Hematopoietic multipotent progenitor cell treated with erythropoietin and hydrocortisone succinate and interleukin-3 and kit ligand, for 6 days (in vitro differentiated cells): ENCODE results near the gene MAML1.
A peak's percentile ranks its signal among the peaks of the same experiment; 100 is the strongest.

Experiments
- DNase-seq: peaks from one replicate; pipeline ENCODE4 v3.0.0-alpha.2; 2015

Gene MAML1

DNA sequence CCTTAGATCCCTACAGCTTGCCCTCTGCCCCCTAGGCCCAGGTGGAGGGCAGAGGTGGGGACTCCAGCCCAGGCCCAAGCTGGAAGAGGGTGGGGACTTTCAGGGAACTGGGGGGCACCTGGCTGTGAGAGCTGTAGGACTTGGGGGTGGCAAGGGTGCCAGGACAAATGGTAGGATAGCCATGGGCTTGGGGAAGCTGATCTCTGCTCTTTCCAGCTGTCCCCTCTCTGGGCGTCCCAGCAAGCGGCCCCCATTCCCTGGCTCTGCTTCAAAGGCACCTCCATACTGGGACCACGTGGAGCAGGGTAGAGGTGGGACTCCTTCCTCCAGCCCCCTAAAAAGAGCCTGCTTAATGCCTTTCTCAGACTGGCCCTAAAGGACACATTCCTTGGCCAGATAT is 61.5 kb downstream of the MAML1 start:
- no peak for DNase-seq

DNA sequence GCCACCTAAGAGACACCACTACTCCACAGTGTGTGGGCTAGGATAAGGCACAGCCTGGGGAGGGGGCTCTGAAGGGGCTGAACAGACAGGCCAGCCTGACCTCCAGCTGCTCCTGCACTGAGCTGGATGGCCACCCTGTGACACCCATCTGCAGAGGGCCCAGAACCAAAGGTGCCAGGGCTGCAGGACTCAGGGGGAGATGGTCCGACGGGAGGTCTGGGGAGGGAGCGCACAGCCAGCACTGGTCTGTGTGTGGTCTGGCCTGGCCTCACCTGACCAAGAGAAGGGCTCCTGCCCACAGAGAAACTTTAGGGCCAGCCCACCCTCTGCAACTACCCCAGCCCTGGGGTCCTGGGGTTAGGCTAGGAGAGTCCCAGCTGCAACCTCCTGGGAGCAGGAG is 62.0 kb downstream of the MAML1 start:
- DNase-seq = no peak

DNA sequence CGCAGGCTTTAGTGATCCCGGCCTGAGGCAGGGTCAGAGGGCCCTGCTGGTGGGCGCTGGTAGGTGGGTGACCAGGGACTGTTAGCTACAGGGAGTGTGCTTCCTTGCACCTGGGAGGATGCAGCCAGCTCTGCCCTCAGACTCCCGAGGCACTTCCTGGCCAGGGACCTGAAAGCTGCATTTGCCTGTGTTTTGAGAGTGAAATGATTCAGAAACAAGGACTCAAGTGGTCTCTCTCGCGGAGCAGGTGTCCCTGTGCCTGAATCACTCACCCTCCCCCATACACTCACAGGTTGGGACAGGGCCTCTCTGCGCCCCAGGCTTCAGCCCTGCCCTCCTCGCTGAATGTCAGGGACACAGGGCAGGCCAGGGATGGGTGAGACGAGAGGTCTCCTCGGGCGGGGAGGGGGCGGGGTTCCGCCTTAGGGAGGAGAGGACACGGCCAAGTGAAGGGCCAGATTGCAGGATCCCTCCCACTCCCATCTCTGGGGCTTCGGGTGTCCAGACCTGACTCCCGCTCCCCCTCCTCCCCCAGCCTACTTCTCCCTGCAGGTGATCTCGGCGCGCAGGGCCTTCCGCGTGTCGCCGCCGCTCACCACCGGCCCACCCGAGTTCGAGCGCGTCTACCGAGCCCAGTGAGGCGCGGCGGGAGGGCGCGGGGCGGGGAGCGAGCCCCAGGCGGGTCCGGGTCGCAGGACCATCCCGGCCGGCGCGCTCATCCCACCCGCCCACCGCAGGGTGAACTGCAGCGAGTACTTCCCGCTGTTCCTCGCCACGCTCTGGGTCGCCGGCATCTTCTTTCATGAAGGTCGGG is 62.6 kb downstream of the MAML1 start:
- DNase-seq = no peak

DNA sequence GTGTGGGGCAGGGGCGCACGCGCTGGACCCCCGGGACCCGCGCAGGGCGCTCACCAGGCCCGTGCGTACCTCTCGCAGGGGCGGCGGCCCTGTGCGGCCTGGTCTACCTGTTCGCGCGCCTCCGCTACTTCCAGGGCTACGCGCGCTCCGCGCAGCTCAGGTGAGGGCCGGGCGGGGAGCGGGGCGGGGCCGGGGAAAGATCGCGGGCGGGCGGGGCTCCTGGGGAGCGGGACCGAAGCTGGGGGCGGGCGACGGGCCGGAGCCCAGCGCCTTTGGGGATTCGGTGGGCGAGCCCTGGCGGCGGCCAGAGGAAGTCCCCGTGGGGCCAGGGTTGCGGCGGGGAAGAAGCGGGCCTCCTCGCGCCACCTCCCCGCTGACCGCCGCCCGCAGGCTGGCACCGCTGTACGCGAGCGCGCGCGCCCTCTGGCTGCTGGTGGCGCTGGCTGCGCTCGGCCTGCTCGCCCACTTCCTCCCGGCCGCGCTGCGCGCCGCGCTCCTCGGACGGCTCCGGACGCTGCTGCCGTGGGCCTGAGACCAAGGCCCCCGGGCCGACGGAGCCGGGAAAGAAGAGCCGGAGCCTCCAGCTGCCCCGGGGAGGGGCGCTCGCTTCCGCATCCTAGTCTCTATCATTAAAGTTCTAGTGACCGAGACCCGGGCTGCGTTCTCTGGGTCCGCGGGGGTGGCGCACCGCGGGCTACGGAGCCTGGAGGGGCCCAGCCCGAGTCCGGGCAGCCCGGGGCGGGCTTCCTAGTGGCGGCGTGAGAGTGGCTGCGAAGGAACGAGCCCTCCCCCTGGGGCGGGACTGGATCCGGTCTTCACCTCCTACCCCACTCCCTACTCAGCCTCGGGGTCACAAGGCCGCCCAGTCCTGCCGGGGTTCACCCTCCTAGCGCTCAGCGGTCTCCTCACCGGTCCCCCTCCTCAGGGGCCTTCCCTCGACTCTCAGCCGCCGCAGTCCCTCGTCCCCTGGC is 63.5 kb downstream of the MAML1 start:
- peak; percentile 89 for DNase-seq

DNA sequence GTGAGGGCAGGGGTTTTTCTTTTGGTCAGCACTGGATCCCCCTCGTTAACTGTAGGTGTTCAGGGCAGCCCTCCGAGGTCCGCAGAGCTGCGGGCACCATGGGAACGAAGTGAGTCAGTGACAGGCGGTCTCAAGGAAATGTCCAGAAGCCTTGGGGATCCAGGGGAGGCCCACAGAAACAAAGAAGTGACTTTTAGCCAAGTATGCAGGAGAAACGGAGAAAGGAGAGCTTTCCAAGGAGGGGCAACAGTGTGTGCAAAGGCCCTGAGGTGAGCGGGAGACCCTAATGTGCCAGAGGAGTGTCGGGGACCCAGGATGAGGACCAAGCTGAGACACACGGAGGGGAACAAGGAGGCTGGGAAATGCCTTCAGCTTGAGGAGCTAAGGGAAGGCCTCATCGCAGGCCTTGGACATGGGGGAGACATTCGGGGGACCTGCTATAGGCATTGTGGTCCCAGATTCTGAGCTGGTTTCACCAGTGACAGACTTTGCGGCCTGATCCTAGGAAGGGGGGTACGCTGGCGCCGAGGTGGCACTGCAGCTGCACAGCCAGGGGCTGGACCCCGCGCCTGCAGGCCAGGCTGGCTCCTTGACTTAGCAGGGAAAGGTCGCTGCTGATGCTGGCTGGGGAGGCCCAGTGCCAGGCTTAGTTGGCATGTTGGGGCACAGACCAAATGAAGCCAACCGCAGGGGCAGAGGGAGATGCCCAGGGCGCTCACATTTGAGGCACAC is 64.4 kb downstream of the MAML1 start:
- DNase-seq = no peak

DNA sequence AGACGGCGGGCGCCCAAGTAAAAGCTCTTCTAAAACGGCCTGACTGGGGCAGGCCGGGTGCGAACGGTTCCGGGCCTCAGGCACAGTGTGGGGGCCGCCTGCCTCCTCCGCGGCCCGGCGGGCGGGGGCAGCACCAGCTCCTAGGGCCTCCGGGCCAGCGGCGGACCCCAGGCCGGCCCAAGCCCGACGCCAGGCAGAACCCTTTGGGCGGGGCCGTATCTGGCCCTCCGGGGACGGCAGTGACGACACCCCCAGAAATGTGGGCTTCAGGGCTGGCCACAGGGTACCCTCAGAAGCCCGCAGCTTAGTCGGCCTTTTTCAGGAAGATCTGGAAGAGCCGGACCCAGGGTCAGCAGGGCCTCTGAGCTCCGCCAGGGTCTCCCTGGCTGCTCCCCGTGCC is 65.1 kb downstream of the MAML1 start:
- DNase-seq = no peak

DNA sequence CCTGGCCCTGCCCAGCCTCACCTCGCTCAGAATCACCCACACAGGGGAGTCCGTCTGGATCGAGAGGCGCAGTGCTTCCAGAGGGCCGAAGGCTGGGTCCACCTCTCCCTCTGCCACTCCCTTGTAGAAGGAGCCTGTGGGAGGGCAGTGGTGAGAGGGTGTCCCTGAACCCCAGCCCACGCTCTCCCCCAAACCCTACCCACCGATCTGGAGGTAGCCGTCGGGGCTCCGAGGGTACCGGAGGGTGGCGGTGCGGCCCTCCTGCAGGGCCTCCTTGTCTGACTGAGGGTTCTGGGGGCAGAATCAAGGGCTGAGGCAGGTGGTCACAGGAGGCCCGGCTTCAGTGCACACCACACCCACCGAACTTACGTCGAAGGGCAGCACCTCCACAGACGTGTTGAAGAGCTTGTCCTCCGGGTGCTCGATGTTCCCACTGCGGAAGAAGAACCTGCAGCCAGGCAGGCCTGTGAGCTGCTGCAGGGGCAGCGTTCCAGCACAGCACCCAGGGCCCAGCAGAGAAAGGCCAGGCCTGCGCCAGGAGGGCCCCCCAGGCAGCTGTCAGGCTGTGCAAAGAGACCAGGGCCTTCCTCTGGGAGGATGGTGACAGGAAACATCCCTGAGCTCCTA is 65.6 kb downstream of the MAML1 start:
- no peak for DNase-seq

DNA sequence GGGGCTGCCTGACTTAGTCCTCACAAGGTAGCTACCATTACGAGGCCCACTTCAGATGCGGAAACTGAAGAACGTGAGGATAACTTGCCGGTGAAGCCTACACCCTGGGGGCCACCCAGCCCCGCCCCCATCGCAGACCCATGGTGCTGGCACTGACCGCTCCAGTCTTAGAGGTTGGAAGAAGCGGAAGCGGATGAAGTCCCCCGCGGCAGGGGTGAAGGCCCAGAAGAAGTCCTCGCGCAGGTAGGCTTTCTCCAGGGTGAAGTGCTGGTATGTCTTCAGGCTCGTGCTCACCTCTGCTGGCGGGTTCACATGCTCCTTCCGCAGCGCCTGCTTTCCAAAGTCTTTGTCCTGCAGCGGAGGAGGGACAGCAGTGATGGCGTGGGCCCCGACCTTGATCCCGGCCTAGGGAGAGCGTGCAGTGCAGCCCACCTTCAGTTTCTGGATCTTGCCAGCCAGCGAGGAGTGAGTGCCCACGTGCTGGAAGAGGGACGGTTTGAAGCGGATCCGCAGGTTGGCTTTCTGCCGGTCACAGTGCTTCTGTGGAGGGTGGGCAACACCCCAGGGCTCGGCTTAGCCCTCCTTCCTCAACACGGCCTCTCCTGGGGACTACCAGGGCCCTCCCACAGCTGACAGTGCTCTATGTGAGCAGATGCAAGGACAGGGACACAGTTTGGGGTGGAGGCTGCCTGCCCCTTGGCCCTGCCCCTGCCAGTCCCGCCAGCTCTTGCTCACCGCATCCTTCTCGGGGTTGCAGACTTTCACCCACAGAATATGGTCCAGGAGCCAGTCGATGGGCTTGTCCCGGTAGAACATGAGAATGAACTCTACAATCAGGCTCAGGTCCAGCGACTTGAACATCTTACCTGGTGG is 66.4 kb downstream of the MAML1 start:
- no peak for DNase-seq

DNA sequence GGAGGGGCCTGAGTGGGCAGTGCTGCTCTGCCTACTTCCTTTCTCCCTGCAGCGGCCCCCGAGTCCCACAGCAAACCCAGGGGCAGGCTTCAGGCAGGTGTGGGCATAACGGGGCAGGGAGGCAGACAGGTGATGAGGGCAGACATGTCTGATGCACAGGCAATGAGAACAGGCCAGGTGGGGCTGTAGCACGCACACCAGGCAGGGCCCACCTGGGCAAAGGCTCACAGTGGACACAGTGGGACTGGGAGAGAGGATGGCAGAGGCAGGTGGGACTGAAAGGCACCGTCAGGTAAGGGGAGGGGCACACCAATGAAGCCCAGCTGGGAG is 67.0 kb downstream of the MAML1 start:
- no peak for DNase-seq

DNA sequence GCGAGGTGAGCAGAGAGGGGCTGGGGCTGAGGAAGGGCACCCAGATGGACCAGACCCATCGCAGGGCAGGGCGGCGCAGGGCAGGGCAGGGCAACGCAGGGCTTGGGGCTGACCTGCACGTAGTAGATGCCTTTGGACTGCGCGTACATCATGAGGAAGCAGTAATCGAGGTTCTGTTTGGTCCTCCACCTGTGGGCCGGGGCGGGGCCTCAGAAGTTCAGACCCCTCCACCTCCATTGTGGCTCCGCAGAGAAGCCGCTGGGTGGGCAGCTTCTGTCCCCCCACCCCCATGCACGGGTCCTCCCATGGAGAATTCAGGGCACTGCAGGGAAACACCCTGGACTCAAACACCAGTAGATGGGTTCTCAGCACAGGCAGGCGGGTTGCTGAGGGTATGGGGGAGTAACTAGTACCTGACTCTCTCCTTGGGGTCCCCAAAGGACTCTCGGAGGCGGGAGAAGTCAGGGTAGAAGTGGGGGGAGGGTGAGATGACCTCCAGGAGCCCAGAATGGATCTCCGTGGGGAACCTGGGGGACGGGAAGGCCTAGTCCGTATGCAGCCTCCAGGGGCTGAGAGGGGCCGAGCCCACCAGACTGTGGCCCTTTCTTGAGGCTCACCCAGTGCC is 67.6 kb downstream of the MAML1 start:
- DNase-seq = no peak

DNA sequence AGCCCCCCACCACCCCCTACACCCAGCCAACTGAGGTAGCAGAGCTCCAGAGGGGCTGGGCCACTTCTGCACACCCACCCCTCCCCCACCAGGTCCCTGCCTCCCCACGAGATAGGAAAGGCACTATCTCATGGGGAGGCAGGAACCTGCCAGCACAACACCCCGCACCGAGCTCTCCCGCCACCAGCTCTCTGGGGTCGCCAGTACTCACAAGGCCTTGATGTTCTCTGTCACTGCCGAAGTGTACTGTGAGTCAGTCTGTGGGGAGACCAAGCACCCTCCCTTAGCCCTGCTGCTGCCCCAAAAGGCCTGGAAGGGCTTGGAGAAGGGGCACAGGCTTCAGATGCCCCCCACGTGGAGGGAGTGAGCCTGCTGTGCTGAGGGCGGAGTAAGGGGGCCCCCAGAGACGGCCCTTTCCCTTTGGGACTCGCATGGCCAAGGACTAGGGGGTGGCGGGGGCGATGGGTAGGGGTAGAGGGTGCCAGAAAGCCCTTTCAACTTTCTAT is 68.1 kb downstream of the MAML1 start:
- DNase-seq = peak; percentile 69

DNA sequence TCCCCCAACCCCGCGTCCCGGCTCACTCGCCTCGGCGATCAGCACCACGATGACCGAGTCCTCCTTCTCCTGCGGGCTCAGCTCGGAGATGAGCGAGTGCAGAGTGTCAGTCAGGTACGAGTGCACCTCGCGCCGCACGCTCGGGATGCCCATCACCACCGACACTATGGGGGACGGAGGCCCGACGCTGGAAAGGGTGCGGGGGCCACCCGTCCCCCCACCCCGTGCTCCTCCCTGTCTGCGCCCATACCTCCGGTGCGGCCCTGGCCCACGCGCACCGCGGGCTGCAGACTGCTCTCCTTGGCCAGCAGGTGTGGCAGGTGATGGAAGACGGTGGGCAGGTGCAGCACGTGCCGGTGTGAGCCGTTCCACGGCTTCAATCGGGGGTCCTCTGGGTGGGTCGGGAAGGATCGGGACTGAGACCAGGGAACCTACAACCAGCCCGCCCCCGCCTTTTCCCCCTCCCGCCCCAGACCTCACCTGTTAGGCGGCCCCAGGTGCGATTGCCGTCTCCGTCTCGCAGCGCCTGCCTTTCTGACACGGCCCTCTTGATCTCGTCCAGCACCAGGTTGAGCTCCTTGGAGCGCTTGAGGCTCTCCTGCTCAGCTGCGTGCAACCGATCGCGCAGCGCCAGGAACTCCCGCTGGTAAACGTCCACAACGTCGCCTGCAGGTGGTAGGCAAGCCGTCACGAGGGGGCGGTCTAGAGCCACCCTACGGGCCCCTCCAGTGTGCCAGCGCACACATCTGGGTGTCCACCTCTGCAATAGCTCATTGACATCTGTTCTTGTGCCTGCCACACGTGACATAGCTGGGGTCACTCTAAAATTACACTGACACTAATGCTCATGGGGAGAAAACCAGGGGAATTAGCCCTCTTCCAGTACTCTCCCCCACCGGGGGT is 68.9 kb downstream of the MAML1 start:
- DNase-seq = peak; percentile 92

DNA sequence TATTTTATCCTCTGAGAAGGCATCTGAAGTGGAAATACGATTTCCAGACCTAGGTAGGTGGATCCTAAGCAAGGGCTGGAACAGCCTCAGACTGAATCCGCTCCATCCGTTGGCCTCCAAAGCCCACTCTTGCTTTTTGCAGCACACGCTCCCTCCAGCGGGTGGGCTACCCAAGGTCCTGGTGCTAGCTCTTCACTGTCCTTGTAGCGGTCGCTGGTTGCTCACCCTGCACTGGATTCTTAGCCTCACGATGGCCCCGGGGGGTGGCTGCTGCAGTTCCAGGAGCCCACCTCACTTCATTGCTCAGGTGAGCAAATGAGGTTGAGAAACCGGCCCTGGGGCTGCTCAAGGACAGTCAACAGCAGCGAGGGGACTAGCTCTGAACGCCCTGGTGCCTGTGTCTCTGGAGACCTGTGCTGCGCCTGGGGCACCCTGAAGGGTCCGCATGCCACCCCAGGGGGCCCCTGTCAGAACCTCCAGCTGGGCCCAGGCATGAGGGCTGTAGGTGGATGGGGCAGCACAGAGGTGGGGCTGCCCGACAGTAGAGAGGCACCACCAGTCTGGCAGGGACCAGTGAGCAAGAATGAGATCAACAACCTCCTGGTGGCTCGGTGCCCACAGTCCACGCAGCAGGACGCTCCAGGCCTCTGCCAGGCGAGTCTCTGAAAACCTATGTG is 69.7 kb downstream of the MAML1 start:
- DNase-seq = no peak

DNA sequence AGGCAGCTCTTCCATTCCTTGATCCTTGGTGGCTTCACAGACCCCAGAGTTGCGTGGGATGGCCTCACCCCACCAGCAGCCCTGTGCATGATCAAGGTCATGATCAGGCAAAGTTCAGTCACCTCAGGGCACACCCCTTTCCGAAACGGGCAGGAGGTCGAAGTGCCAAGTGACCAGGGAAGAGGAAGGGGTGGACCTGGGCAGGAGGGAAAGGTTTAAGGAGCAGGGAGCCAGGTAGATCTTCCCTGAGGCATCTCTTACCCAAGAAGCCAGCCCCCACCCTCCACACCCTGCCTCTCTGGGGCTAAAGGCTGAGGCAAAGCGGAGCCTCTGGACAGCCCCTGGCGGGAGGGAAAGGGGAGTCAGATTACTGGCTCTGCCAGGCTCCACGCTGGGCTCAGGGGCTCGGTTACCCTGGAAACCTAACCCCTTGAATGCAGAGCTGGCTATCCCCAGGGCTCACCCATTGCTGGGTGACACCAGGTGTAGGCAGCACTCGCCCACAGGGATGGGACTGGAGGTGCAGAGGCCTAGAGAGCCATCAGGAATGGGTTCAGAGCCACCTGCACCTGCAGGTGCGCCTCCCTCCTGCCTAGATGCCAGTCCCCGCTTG is 70.4 kb downstream of the MAML1 start:
- no peak for DNase-seq

DNA sequence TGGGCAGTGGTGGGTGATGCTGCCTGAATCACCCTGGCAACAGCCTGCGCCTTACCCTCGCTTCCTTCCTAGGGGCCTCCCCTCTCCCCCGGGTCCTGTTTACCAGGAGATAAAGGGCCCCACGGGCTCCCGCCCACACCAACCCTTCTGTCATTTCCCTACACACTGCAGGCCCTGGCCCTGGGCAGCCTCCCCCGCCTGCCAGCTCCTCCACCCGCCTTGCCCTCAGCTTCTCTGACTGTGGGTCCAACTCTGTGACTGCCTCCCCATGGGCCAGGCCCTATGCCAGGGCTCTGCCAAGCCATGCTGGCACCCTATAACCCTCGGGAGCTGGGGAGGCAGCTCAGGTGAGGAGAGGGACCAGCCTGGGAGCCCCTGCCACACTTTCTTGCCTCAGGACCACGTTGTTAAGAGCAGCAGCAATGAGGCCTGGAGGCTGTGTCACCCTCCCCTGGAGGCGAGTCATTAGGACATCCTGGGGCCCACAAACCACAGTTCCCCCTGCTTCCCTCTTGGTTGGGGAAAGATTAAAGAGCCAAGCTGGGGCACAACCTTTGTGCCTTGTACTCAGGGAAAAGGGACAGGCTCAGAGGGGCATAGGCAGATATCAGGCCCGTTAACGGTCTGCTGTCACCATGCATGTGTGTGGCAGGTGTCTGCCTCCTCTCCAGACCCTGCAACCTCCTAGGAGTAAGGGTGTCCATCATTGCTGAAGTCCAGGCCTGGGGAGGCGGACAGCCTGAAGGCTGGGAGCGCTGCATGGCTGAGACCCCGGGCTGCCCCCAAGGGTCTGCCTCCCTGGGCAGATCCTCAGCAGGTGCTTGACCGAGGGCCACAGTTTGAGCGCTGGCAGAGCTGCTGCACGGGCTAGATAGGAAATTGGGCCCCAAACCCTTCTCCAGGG is 71.3 kb downstream of the MAML1 start:
- DNase-seq = peak; percentile 92

DNA sequence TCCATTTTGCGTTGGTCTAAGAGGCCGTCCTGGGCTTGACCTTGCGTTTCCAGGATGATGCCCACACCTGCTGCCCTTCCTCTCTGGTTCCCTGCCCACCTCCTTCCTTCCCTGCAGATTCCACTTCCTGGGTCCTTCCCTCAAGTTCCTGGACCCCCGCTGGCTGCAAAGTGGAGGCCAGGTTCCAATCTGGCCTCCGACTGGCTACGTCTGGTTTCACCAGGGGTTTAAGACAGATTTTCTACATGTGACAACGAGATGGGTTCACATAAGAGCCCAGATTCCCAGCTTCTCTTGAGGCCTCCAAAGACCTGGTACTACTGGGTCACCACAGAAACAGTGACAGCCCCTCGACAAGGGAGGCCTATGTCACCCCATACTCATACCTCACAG is 71.9 kb downstream of the MAML1 start:
- no peak for DNase-seq

DNA sequence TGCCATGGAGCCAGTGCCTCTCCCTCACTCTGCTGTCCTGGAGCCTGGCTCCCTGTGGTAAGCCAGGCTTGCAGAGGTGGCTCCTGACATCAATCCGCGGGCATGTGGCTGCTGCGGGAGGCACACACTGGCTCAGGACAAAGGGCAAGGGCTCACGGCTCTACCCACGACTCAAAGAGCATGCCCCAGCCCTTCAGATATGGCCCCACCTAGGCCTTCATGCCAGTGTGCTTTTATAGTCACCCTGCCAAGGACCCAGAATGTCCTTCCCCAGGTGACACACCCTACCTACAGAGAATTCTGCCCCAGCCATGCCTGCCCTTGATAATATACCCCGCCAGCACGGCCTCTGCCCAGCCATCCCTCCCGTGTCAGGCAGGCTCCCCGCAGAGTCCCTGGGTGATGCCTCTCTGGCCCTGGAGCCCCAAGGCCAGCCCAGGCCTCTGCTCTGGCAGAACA is 72.5 kb downstream of the MAML1 start:
- DNase-seq = peak; percentile 61
